Thyroid gland (tissue), 4 donors: Measurements from ENCODE around the gene RASGRF2.

ENCODE experiments used
- CTCF ChIP-seq, 6 experiments: fragments of 200-600 bp in 3 of 6; fragments of 450-650 bp in 3 of 6; sonication (generic) in 3 of 6; IDR thresholded peaks; one replicate each; pipeline ENCODE4 v1.5.1; 2016 to 2019; ENCODE audit warnings: antibody characterized with exemption in 6 of 6, mild to moderate bottlenecking in 2 of 6, inconsistent platforms in 1 of 6, moderate library complexity in 1 of 6
- POLR2A ChIP-seq, 2 donors: fragments of 450-650 bp; IDR thresholded peaks; one replicate each; pipeline ENCODE4 v1.6.1; 2017; ENCODE audit warnings: antibody characterized with exemption in 2 of 2, mild to moderate bottlenecking in 2 of 2, moderate library complexity in 1 of 2

GRCh38 chr5:80935811-80936385, 24.3 kb upstream of the RASGRF2 start:
- no peak for TF ChIP-seq POLR2A (IDR thresholded peaks at IDR 0.05)
- TF ChIP-seq CTCF (IDR thresholded peaks at IDR 0.05), result no peak
